ENCODE measurements around the gene TTC17.

GRCh38 chr11:43497144-43497543 lies 138.4 kb downstream of the TTC17 start:
- TF ChIP-seq CTCF (conservative IDR thresholded peaks at IDR 0.05; ENCODE audit: low read depth, low read length) (no peak), EZH2phosphoT487 (IDR thresholded peaks at IDR 0.05; ENCODE audit: borderline replicate concordance, low read length) (no peak)

Measured in PC-3 (cell line).